Hepatocyte (in vitro differentiated cells): ENCODE results near the gene PCDHAC2. TPM values are rescaled to one million over a fixed set of nuclear protein-coding genes. Genes with fewer than 3 reads are reported as not detected.

ENCODE experiments used
- DNase-seq: peaks from one replicate; pipeline ENCODE4 v3.0.0-alpha.2; 2016; ENCODE audit warnings: low spot score
- H2AFZ ChIP-seq: fragments of 200-600 bp; sonication (generic); 2 replicates; pipeline ENCODE4 v1.6.0; 2016; ENCODE audit warnings: antibody characterized with exemption, mild to moderate bottlenecking
- H3K27ac ChIP-seq: fragments of 200-600 bp; sonication (generic); 2 replicates; pipeline ENCODE4 v1.5.1; 2016; ENCODE audit warnings: mild to moderate bottlenecking
- H3K27me3 ChIP-seq: fragments of 200-600 bp; sonication (generic); 2 replicates; pipeline ENCODE4 v1.6.1; 2016
- H3K36me3 ChIP-seq: fragments of 200-600 bp; sonication (generic); replicated peaks from 2 replicates; pipeline ENCODE4 v1.5.1; 2016; ENCODE audit warnings: low read depth; ENCODE audit not compliant: insufficient read depth
- H3K4me1 ChIP-seq: fragments of 200-600 bp; sonication (generic); 2 replicates; pipeline ENCODE4 v1.5.1; 2016; ENCODE audit warnings: mild to moderate bottlenecking, moderate library complexity; ENCODE audit not compliant: insufficient read depth
- H3K4me2 ChIP-seq: fragments of 200-600 bp; sonication (generic); 2 replicates; pipeline ENCODE4 v1.6.0; 2016
- H3K4me3 ChIP-seq: fragments of 200-600 bp; sonication (generic); 2 replicates; pipeline ENCODE4 v1.5.1; 2016; ENCODE audit warnings: mild to moderate bottlenecking
- H3K79me2 ChIP-seq: fragments of 200-600 bp; sonication (generic); 2 replicates; pipeline ENCODE4 v1.6.0; 2017; ENCODE audit warnings: mild to moderate bottlenecking
- H3K9me2 ChIP-seq: fragments of 200-600 bp; sonication (generic); replicated peaks from 2 replicates; pipeline ENCODE4 v1.6.0; 2017; ENCODE audit warnings: mild to moderate bottlenecking; ENCODE audit not compliant: insufficient read depth
- H3K9me3 ChIP-seq: fragments of 200-600 bp; sonication (generic); 2 replicates; pipeline ENCODE4 v1.5.1; 2016; ENCODE audit warnings: low read depth, mild to moderate bottlenecking
- H4K20me1 ChIP-seq: fragments of 200-600 bp; sonication (generic); 2 replicates; pipeline ENCODE4 v1.6.0; 2016; ENCODE audit warnings: mild to moderate bottlenecking; ENCODE audit not compliant: insufficient read depth, poor library complexity, severe bottlenecking
- CTCF ChIP-seq: fragments of 200-600 bp; sonication (generic); IDR thresholded peaks from 2 replicates; pipeline ENCODE4 v1.5.1; 2016; ENCODE audit warnings: antibody characterized with exemption, mild to moderate bottlenecking; ENCODE audit not compliant: poor library complexity
- EZH2 ChIP-seq: fragments of 200-600 bp; sonication (generic); IDR thresholded peaks from 2 replicates; pipeline ENCODE4 v1.6.1; 2016; ENCODE audit warnings: antibody characterized with exemption, mild to moderate bottlenecking, borderline replicate concordance
- EZH2phosphoT487 ChIP-seq: fragments of 200-600 bp; sonication (generic); IDR thresholded peaks from one replicate; pipeline ENCODE4 v1.6.1; 2018; ENCODE audit warnings: antibody characterized with exemption, mild to moderate bottlenecking, low read depth, moderate library complexity; ENCODE audit not compliant: unreplicated experiment, severe bottlenecking
- whole genome bisulfite sequencing: methylation state at CpG from one replicate; pipeline ENCODE4 v1.1.6; 2016; ENCODE audit warnings: low lambda C conversion rate; ENCODE audit errors: missing lambda C conversion rate; 5-methylcytosine and 5-hydroxymethylcytosine counted together
- polyA plus RNA-seq: library from polyadenylated mRNA; unstranded; fragments of >200 nt; fragmentation: Nextera tagmentation; extraction: Ambion mirVana; gene quantifications from 2 replicates; pipeline ENCODE4 v1.2.1, GENCODE V29; 2016
- total RNA-seq: library from RNA; depleted of rRNA; stranded (reverse); fragments of >200 nt; gene quantifications from 2 replicates; pipeline ENCODE4 v1.2.3, GENCODE V29; 2014

PCDHAC2 gene
- total and polyA plus RNA-seq, 2 experiments from 2014 or later = 6.4 to 11.3 TPM

- peak overlapping the region; percentile 64 for H3K27ac ChIP-seq
- no peaks in the 10 kb centered on the region for H3K9me2 ChIP-seq
- DNase-seq = peak; percentile 96
- peaks cover 9% of the 10 kb centered on the region for H4K20me1 ChIP-seq
- 2% methylated on average over 63 of the region's 74 CpGs for WGBS
- H3K27me3 ChIP-seq = no peaks in the 10 kb centered on the region
- H3K4me1 ChIP-seq = peaks cover 7% of the 10 kb centered on the region
- H3K36me3 ChIP-seq = no peaks in the 10 kb centered on the region
- peaks cover 5% of the 10 kb centered on the region for H3K79me2 ChIP-seq
- no peak for TF ChIP-seq EZH2
- peak; percentile 98 for TF ChIP-seq CTCF
- peak overlapping the region; percentile 57 for H3K4me3 ChIP-seq
- peak overlapping the region; percentile 95 for H3K4me2 ChIP-seq
- H3K9me3 ChIP-seq = no peaks in the 10 kb centered on the region
- H2AFZ ChIP-seq = peak overlapping the region; percentile 59
Measured at GRCh38 chr5:140926443-140927227, 39.6 kb upstream of the PCDHAC2 start.

GRCh38 chr5:140927228-140927573 is 39.1 kb upstream of the PCDHAC2 start:
- Histone ChIP-seq H4K20me1 (peaks cover 9% of the 10 kb centered on the region), H3K36me3 (no peaks in the 10 kb centered on the region), H3K79me2 (peaks cover 5% of the 10 kb centered on the region), H2AFZ (peak overlapping the region; percentile 59), H3K4me2 (peak overlapping the region; percentile 95), H3K27me3 (no peaks in the 10 kb centered on the region), H3K9me3 (no peaks in the 10 kb centered on the region), H3K27ac (peak overlapping the region; percentile 64), H3K4me3 (peak overlapping the region; percentile 57), H3K9me2 (no peaks in the 10 kb centered on the region), H3K4me1 (peaks cover 7% of the 10 kb centered on the region)
- WGBS = 10% methylated on average over 26 of the region's 26 CpGs
- DNase-seq = peak; percentile 40
- TF ChIP-seq CTCF = no peak
- no peak for TF ChIP-seq EZH2
- TF ChIP-seq EZH2phosphoT487 = no peak

- Histone ChIP-seq H3K27ac (no peak overlapping the region), H3K4me3 (no peak overlapping the region), H3K4me1 (no peaks in the 10 kb centered on the region), H2AFZ (no peak overlapping the region), H3K79me2 (peaks cover 2% of the 10 kb centered on the region), H3K9me2 (no peaks in the 10 kb centered on the region), H3K9me3 (no peaks in the 10 kb centered on the region), H3K36me3 (no peaks in the 10 kb centered on the region), H4K20me1 (no peaks in the 10 kb centered on the region), H3K27me3 (no peaks in the 10 kb centered on the region), H3K4me2 (no peak overlapping the region)
- 72% methylated on average over 4 of the region's 4 CpGs for WGBS
- TF ChIP-seq EZH2phosphoT487 (no peak), CTCF (no peak), EZH2 (no peak)
- DNase-seq = no peak
Measured at GRCh38 chr5:140934964-140935606, 31.2 kb upstream of the PCDHAC2 start.
